DOHH2 (cell line): ENCODE data around the gene MMP24OS.

Experiments
- H3F3A ChIP-seq: fragments of 200-600 bp; sonication (generic), shearing (Covaris generic); 2 replicates; pipeline ENCODE4 v1.6.0; 2016; ENCODE audit warnings: antibody characterized with exemption, mild to moderate bottlenecking; ENCODE audit not compliant: control insufficient read depth, insufficient read depth
- H3K27ac ChIP-seq: fragments of 200-600 bp; sonication (generic); 2 replicates; pipeline ENCODE4 v1.5.1; 2014; ENCODE audit warnings: low read depth, mild to moderate bottlenecking, low read length, moderate library complexity
- H3K27me3 ChIP-seq: fragments of 200-600 bp; sonication (generic); 2 replicates; pipeline ENCODE4 v1.6.1; 2014; ENCODE audit warnings: mild to moderate bottlenecking, low read length, mixed read lengths; ENCODE audit not compliant: control insufficient read depth
- H3K36me3 ChIP-seq: fragments of 200-600 bp; sonication (generic); 2 replicates; pipeline ENCODE4 v1.6.1; 2014; ENCODE audit warnings: mild to moderate bottlenecking, low read length, moderate library complexity, mixed read lengths; ENCODE audit not compliant: control insufficient read depth
- H3K4me1 ChIP-seq: fragments of 200-600 bp; sonication (generic); 2 replicates; pipeline ENCODE4 v1.6.1; 2014; ENCODE audit warnings: mild to moderate bottlenecking, low read length, mixed read lengths; ENCODE audit not compliant: control insufficient read depth
- H3K4me2 ChIP-seq: fragments of 200-600 bp; sonication (generic); 2 replicates; pipeline ENCODE4 v1.6.0; 2014; ENCODE audit warnings: mild to moderate bottlenecking, low read length, moderate library complexity
- H3K4me3 ChIP-seq: fragments of 200-600 bp; sonication (generic); 2 replicates; pipeline ENCODE4 v1.5.1; 2014; ENCODE audit warnings: mild to moderate bottlenecking, low read length, mixed read lengths
- H3K79me2 ChIP-seq: fragments of 200-600 bp; sonication (generic); 2 replicates; pipeline ENCODE4 v1.6.1; 2014; ENCODE audit warnings: mild to moderate bottlenecking, low read length, mixed read lengths; ENCODE audit not compliant: control insufficient read depth
- H3K9me2 ChIP-seq: fragments of 200-600 bp; sonication (generic); replicated peaks from 2 replicates; pipeline ENCODE4 v1.6.1; 2014; ENCODE audit warnings: mild to moderate bottlenecking, low read length, mixed read lengths; ENCODE audit not compliant: control insufficient read depth
- H3K9me3 ChIP-seq: fragments of 200-600 bp; sonication (generic); 2 replicates; pipeline ENCODE4 v1.6.1; 2014; ENCODE audit warnings: antibody characterized with exemption, low read length, mixed read lengths; ENCODE audit not compliant: control insufficient read depth, insufficient read depth
- H4K20me1 ChIP-seq: fragments of 200-600 bp; sonication (generic); 2 replicates; pipeline ENCODE4 v1.6.0; 2014; ENCODE audit warnings: low read depth, mild to moderate bottlenecking, antibody characterized with exemption, low read length, moderate library complexity; ENCODE audit not compliant: control insufficient read depth, insufficient read depth
- EZH2phosphoT487 ChIP-seq: fragments of 200-600 bp; sonication (generic); IDR thresholded peaks from 2 replicates; pipeline ENCODE4 v1.6.1; 2017; ENCODE audit warnings: borderline replicate concordance, mild to moderate bottlenecking, antibody characterized with exemption, low read length, moderate library complexity, mixed read lengths
- TF ChIP-seq, protein P1 (sequence below): fragments of 200-600 bp; sonication (generic); IDR thresholded peaks from one replicate; pipeline ENCODE4 v1.5.1; 2014; ENCODE audit warnings: antibody characterized with exemption, mild to moderate bottlenecking, low read depth, low read length; ENCODE audit not compliant: poor library complexity, severe bottlenecking

The MMP24OS gene

DNA sequence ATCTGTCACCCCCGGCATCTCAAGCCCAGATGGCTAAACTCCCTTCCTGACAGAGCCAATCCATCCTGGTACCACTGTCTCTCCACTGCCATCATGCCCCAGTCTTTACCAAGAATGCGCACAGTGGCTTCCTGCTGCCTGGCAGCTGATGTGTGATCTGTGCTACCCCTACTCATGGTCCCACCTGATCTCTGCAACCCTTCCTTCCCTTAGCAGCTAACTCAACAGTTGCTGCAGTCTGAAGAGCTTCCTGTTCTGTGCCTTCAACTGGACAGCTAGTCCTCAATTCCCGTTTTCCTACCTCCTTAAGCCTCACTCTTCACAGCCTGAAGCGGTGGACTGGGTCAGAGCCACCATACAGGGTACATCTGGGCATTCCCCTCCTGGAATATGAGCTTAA lies 21.9 kb upstream of the MMP24OS start:
- H3K9me2 ChIP-seq = no peaks in the 10 kb centered on the region
- H3K27ac ChIP-seq = no peak overlapping the region
- H3K79me2 ChIP-seq = no peaks in the 10 kb centered on the region
- peaks cover 4% of the 10 kb centered on the region; the same call in 1 of the 2 replicates for H3K36me3 ChIP-seq
- peaks cover 7% of the 10 kb centered on the region; the same call in 1 of the 2 replicates for H3K4me1 ChIP-seq
- no peak overlapping the region for H3K4me3 ChIP-seq
- H4K20me1 ChIP-seq = no peaks in the 10 kb centered on the region
- H3F3A ChIP-seq = no peaks in the 10 kb centered on the region
- TF ChIP-seq, protein P1, sequence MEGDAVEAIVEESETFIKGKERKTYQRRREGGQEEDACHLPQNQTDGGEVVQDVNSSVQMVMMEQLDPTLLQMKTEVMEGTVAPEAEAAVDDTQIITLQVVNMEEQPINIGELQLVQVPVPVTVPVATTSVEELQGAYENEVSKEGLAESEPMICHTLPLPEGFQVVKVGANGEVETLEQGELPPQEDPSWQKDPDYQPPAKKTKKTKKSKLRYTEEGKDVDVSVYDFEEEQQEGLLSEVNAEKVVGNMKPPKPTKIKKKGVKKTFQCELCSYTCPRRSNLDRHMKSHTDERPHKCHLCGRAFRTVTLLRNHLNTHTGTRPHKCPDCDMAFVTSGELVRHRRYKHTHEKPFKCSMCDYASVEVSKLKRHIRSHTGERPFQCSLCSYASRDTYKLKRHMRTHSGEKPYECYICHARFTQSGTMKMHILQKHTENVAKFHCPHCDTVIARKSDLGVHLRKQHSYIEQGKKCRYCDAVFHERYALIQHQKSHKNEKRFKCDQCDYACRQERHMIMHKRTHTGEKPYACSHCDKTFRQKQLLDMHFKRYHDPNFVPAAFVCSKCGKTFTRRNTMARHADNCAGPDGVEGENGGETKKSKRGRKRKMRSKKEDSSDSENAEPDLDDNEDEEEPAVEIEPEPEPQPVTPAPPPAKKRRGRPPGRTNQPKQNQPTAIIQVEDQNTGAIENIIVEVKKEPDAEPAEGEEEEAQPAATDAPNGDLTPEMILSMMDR = no peak
- no peak for TF ChIP-seq EZH2phosphoT487
- no peaks in the 10 kb centered on the region for H3K9me3 ChIP-seq
- no peaks in the 10 kb centered on the region; the same call in 1 of the 2 replicates for H3K27me3 ChIP-seq
- H3K4me2 ChIP-seq = no peak overlapping the region

DNA sequence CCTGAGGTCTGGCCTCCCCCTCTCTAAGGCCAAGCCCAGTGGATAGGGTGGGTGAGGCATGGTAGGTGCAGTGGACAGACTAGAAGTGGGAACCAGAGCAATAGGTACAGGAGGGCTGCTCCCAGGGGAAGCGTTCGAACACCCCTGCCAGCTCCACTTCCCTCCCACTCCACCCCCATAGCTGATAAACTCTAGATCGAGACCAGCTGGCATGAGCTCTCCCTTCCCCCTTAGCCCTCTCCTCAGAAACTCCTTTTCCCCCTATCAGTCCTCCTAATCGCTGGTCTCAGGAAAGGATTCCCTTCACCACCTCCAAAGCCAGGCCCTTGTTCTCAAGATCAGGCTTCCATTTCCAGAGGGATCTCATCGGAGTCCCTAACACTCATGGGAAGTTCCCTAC lies 20.3 kb upstream of the MMP24OS start:
- H3K27me3 ChIP-seq = no peaks in the 10 kb centered on the region; the same call in 1 of the 2 replicates
- no peaks in the 10 kb centered on the region for H3K79me2 ChIP-seq
- no peak for TF ChIP-seq EZH2phosphoT487
- TF ChIP-seq, protein P1 = no peak
- no peaks in the 10 kb centered on the region for H3K4me1 ChIP-seq
- no peaks in the 10 kb centered on the region for H3F3A ChIP-seq
- no peak overlapping the region for H3K4me2 ChIP-seq
- no peaks in the 10 kb centered on the region for H4K20me1 ChIP-seq
- no peak overlapping the region for H3K4me3 ChIP-seq
- H3K9me3 ChIP-seq = no peaks in the 10 kb centered on the region
- no peaks in the 10 kb centered on the region; the same call in 1 of the 2 replicates for H3K36me3 ChIP-seq
- H3K9me2 ChIP-seq = no peaks in the 10 kb centered on the region
- no peak overlapping the region for H3K27ac ChIP-seq

DNA sequence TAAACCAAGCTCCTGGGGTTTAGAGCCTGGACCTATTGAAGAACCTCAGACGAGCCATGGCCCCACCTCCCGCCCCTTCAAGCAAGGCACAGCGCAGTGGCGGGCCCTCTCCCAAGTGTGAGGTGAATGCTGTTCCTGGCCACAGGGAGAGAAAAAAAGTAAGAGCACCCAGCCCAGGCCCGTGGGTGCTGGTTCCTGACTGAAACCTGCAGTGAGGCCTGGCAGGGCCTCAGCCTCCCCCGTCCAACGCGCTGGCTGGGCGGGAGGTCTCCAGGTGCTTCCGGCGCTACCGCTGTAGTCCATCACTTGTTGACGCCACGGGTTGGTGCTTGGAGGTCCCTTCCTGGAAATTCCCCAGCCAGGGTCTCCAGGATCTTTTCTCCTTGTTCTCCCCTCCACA lies 19.8 kb upstream of the MMP24OS start:
- Histone ChIP-seq H4K20me1 (no peaks in the 10 kb centered on the region), H3K9me2 (no peaks in the 10 kb centered on the region), H3K79me2 (no peaks in the 10 kb centered on the region), H3K9me3 (no peaks in the 10 kb centered on the region), H3K4me2 (no peak overlapping the region), H3K4me1 (no peaks in the 10 kb centered on the region), H3K36me3 (no peaks in the 10 kb centered on the region), H3K27ac (no peak overlapping the region), H3K27me3 (no peaks in the 10 kb centered on the region; the same call in 1 of the 2 replicates), H3F3A (no peaks in the 10 kb centered on the region), H3K4me3 (no peak overlapping the region)
- TF ChIP-seq, protein P1 = no peak
- TF ChIP-seq EZH2phosphoT487 = no peak
